NCI-H345 treated with DMSO at 0.1 percent for 48 hours (cell line): ENCODE measurements around the gene HNF1A.
"Not testable (repeated sequence)": the region's sequence is repeated elsewhere in the genome, so short reads cannot be mapped to it uniquely, and the experiment has no call there.

Experiments used
- DNase-seq: peaks from one replicate; lab custom pipeline; 2025; ENCODE audit not compliant: unreplicated experiment; lab: John Stamatoyannopoulos, UW

Gene HNF1A

GRCh38 chr12:121038861-121039668, 60.7 kb downstream of the HNF1A start, which contains the start of gene OASL:
OASL (minus strand) TSS chr12:121039246; CDS start chr12:121038971, 275 bp downstream.
- DNase-seq, result no peak

DNA sequence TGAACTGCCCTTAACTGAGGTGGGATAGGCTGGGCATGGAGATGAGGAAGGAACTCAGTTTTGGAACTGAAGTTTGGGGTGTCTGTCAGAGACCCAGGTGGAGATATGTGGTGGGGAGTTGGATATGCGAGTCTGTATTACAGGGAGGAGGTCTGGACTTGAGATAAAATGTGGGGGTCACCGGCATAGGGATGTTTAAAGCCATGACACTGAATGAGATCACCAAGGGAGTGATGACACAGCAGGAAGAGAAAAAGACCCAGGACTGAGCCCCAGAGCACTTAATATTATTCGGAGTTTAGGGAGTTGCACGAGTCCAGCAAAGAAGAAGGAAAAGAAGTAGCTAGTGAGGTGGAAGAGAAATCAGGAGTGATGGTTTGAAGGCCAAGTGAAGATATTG, 64.7 kb downstream of the HNF1A start:
- no peak for DNase-seq

DNA sequence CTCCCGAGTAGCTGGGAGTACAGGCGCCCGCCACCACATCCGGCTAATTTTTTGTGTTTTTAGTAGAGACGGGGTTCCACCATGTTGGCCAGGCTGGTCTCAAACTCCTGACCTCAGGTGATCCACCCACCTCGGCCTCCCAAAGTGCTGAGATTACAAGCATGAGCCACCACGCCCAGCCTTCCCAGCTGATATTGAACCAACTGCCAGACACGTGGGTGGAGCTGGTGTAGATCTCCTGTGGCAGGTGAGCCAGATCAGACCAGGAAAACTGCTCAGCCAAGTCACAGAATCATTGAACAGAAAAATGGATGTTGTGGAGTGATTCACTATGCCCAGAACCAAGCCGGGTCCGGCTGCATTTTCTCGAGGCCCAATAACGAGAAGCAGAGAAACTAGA, 69.1 kb downstream of the HNF1A start:
- DNase-seq, result not testable (repeated sequence)

DNA sequence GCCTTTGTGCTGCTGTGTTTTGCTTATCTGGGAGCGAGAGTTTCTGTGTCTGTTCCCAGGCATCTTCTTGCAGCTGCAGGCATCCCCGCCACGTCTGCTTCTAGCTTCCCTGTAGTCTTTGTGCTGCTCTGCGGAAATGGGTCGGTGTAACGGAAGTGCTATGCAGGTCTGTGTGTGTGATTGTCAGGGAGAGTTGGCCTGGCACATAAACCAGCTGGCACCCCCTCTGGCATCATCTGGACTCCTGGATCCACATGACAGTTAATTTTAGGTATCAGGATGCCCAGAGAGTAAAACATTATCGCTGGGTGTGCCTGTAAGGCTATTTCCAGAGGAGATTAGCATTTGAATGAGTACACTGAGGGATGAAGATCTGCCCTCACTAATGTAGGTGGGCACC, 70.1 kb downstream of the HNF1A start:
- no peak for DNase-seq

- no peak for DNase-seq
These were observed 72.4 kb downstream of the HNF1A start for GRCh38 chr12:121050725-121051124.
